ENCODE data around the gene BPIFB1.

The BPIFB1 gene

GRCh38 chr20:33275215-33275614, 7.8 kb upstream of the BPIFB1 start:
- Histone ChIP-seq H3K4me1 (ENCODE audit: control insufficient read depth, insufficient read depth, low read length) (no peaks in the 10 kb centered on the region), H3K36me3 (ENCODE audit: control insufficient read depth in 2 of 2, insufficient read depth in 1 of 2, low read length in 2 of 2) (no peaks in the 10 kb centered on the region), H3K9me3 (ENCODE audit: control insufficient read depth, insufficient read depth, low read depth, low read length) (no peaks in the 10 kb centered on the region), H3K4me3 (ENCODE audit: low read depth, low read length) (no peak overlapping the region), H3K27ac (ENCODE audit: extremely low read depth, low read depth, low read length) (no peak overlapping the region)
- ChIA-PET POLR2A (no interaction called here), CTCF (interaction anchor here (1.9 kb wide), 1 partner anchor 13 kb away, joined by 6 read pairs; no protein-coding TSS in a partner anchor)
- TF ChIP-seq ZNF776 (tag by site-specific recombination; IDR thresholded peaks at IDR 0.05; ENCODE audit: borderline replicate concordance): no peak

DNA sequence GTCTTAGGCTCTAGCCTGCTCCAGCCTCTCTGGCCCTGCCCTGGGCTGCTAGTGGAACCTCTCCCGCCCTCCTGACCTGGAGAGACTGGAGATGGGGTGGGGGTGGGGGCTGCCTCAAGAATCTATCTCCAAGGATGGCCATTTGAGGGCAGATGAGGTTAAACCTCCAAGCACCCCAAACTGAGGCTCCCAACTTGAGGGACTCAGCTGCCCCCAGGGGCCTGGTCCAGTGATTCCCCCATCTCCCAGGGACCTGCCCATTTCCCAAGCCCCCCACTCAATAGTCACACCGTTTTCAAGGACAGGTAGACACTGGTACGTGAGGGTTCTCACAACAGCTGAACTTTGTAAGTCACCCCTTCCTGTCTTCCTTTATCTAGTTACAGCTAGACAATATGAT, 7.1 kb upstream of the BPIFB1 start:
- no peak for TF ChIP-seq ZNF221 (tag by site-specific recombination; IDR thresholded peaks at IDR 0.05; ENCODE audit: borderline replicate concordance)
- TF ChIP-seq ZNF747 (tag by site-specific recombination; IDR thresholded peaks at IDR 0.05): no peak
- TF ChIP-seq ZNF426 (tag by site-specific recombination; IDR thresholded peaks at IDR 0.05): no peak
- TF ChIP-seq ZNF544 (tag by site-specific recombination; IDR thresholded peaks at IDR 0.05): no peak
- no peak for TF ChIP-seq ZNF626 (tag by site-specific recombination; IDR thresholded peaks at IDR 0.05)
- no peak for TF ChIP-seq ZFP41 (tag by site-specific recombination; IDR thresholded peaks at IDR 0.05; ENCODE audit: borderline replicate concordance)
- TF ChIP-seq ZNF140 (tag by site-specific recombination; IDR thresholded peaks at IDR 0.05): no peak
- no peak for TF ChIP-seq ZFP3 (tag by site-specific recombination; IDR thresholded peaks at IDR 0.05; ENCODE audit: low read depth)
- Histone ChIP-seq H3K27ac (ENCODE audit: extremely low read depth, low read depth, low read length) (no peak overlapping the region), H3K4me3 (ENCODE audit: low read depth, low read length) (no peak overlapping the region), H3K4me1 (ENCODE audit: control insufficient read depth, insufficient read depth, low read length) (no peaks in the 10 kb centered on the region), H3K36me3 (ENCODE audit: control insufficient read depth in 2 of 2, insufficient read depth in 1 of 2, low read length in 2 of 2) (no peaks in the 10 kb centered on the region), H3K9me3 (ENCODE audit: control insufficient read depth, insufficient read depth, low read depth, low read length) (no peaks in the 10 kb centered on the region)
- ChIA-PET POLR2A (no interaction called here), CTCF (interaction anchor here (0.7 to 1.9 kb wide), 2 partner anchors 13 to 24 kb away, joined by 6 to 8 read pairs; no protein-coding TSS in a partner anchor)

GRCh38 chr20:33276303-33277113, 6.5 kb upstream of the BPIFB1 start:
- Histone ChIP-seq H3K4me3 (ENCODE audit: low read depth, low read length) (no peak overlapping the region), H3K9me3 (ENCODE audit: control insufficient read depth, insufficient read depth, low read depth, low read length) (no peaks in the 10 kb centered on the region), H3K36me3 (ENCODE audit: control insufficient read depth in 2 of 2, insufficient read depth in 1 of 2, low read length in 2 of 2) (no peaks in the 10 kb centered on the region), H3K27ac (ENCODE audit: extremely low read depth, low read depth, low read length) (no peak overlapping the region), H3K4me1 (ENCODE audit: control insufficient read depth, insufficient read depth, low read length) (no peaks in the 10 kb centered on the region)
- ChIA-PET CTCF (interaction anchor here (0.7 to 1.9 kb wide), 2 partner anchors 14 to 23 kb away, joined by 6 to 8 read pairs; no protein-coding TSS in a partner anchor), POLR2A (no interaction called here)
- TF ChIP-seq, protein P1, sequence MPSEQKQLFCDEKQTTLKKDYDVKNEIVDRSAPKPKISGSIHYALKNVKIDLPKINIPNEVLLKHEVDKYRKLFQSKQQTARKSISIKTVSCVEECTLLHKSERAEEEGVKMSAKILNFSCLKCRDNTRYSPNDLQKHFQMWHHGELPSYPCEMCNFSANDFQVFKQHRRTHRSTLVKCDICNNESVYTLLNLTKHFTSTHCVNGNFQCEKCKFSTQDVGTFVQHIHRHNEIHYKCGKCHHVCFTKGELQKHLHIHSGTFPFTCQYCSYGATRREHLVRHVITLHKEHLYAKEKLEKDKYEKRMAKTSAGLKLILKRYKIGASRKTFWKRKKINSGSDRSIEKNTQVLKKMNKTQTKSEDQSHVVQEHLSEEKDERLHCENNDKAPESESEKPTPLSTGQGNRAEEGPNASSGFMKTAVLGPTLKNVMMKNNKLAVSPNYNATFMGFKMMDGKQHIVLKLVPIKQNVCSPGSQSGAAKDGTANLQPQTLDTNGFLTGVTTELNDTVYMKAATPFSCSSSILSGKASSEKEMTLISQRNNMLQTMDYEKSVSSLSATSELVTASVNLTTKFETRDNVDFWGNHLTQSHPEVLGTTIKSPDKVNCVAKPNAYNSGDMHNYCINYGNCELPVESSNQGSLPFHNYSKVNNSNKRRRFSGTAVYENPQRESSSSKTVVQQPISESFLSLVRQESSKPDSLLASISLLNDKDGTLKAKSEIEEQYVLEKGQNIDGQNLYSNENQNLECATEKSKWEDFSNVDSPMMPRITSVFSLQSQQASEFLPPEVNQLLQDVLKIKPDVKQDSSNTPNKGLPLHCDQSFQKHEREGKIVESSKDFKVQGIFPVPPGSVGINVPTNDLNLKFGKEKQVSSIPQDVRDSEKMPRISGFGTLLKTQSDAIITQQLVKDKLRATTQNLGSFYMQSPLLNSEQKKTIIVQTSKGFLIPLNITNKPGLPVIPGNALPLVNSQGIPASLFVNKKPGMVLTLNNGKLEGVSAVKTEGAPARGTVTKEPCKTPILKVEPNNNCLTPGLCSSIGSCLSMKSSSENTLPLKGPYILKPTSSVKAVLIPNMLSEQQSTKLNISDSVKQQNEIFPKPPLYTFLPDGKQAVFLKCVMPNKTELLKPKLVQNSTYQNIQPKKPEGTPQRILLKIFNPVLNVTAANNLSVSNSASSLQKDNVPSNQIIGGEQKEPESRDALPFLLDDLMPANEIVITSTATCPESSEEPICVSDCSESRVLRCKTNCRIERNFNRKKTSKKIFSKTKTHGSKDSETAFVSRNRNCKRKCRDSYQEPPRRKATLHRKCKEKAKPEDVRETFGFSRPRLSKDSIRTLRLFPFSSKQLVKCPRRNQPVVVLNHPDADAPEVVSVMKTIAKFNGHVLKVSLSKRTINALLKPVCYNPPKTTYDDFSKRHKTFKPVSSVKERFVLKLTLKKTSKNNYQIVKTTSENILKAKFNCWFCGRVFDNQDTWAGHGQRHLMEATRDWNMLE (tag by site-specific recombination; conservative IDR thresholded peaks at IDR 0.05; ENCODE audit: low read depth): no peak
- no peak for TF ChIP-seq ZNF140 (tag by site-specific recombination; IDR thresholded peaks at IDR 0.05)
- no peak for TF ChIP-seq ZNF404 (tag by site-specific recombination; IDR thresholded peaks at IDR 0.05)
